Ishikawa (cell line): ENCODE results near the gene MOGAT3.

ENCODE experiments used
- CEBPB ChIP-seq: IDR thresholded peaks from 2 replicates; pipeline ENCODE4 v1.6.1; 2012
- CREB1 ChIP-seq: IDR thresholded peaks from 2 replicates; pipeline ENCODE4 v1.6.1; 2012; ENCODE audit warnings: low read depth
- EGR1 ChIP-seq: IDR thresholded peaks from 2 replicates; pipeline ENCODE4 v1.6.1; 2012
- EP300 ChIP-seq: IDR thresholded peaks from 2 replicates; pipeline ENCODE4 v1.6.1; 2012; ENCODE audit warnings: borderline replicate concordance
- FOXM1 ChIP-seq: IDR thresholded peaks from 2 replicates; pipeline ENCODE4 v1.6.1; 2012; ENCODE audit warnings: low read depth, borderline replicate concordance
- REST ChIP-seq: IDR thresholded peaks from 2 replicates; pipeline ENCODE4 v1.6.1; 2012; ENCODE audit warnings: low read depth, mild to moderate bottlenecking
- TCF12 ChIP-seq: IDR thresholded peaks from 2 replicates; pipeline ENCODE4 v1.6.1; 2012; ENCODE audit warnings: low read depth
- TEAD4 ChIP-seq: IDR thresholded peaks from 2 replicates; pipeline ENCODE4 v1.6.1; 2012
- YY1 ChIP-seq: IDR thresholded peaks from 2 replicates; pipeline ENCODE4 v1.6.1; 2012; ENCODE audit warnings: low read depth
- TF ChIP-seq, protein P1 (sequence below): IDR thresholded peaks from 2 replicates; pipeline ENCODE4 v1.6.1; 2012

DNA sequence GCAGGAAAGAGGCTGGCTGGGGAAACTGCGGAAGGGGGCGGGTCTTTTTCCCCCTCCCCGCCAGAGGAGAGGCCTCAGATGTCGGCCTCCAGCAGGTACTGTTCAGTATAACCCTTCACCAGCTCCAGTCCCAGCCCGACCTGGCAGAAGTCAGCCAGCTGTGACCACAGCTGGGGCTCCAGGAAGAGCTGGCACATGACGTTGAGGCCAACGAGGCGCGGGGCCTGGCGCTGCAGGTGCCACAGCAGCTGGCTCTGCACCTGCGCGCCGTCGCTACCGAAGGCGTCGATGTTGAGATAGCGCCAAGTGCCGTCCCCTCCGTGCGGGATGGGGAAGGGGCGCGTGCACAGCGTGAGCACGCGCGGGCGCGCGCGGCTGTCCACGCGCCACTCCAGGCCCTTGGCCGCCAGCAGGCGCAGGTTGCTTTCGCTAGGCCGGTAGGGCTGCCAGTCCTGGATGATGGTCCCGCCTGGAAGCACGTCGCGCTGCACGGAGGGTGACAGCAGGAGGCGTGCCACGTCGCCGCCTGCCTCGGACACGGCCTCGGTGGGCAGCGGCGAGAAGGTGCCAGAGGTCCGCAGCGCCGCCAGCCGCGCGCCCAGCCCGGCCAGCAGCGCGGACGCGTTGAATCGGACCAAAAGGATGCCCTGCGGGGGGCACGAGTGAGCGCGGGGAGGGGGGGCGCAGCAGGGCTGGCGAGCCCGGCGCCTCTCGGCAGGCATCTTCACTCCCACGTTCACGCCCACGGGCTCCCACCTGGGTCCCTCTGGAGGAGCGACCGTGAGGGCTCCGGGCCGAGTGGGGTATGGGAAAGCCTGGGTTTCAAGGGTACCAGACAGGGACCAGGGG is 28.6 kb downstream of the MOGAT3 start:
- TF ChIP-seq TCF12 (peak; percentile 49; the same call in 1 of the 2 replicates), EGR1 (peak; percentile 58), EP300 (0 out of 2 replicates have a peak, but pooled peaks have one; percentile 19), FOXM1 (no peak), CREB1 (no peak), YY1 (no peak), REST (no peak), TEAD4 (no peak), CEBPB (no peak)
- TF ChIP-seq, protein P1, sequence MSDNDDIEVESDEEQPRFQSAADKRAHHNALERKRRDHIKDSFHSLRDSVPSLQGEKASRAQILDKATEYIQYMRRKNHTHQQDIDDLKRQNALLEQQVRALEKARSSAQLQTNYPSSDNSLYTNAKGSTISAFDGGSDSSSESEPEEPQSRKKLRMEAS, result peak; percentile 88
